HG03025 (cell line): ENCODE measurements around the gene STX5.
"Not testable (repeated sequence)": the region's sequence is repeated elsewhere in the genome, so short reads cannot be mapped to it uniquely, and the experiment has no call there.

Source experiments
- ATAC-seq: cut with Tn5 transposase; IDR thresholded peaks from one replicate; pipeline ENCODE4 v1.9.1; 2021; ENCODE audit warnings: mild to moderate bottlenecking, moderate library complexity; ENCODE audit not compliant: unreplicated experiment, low FRiP score

Gene STX5

DNA sequence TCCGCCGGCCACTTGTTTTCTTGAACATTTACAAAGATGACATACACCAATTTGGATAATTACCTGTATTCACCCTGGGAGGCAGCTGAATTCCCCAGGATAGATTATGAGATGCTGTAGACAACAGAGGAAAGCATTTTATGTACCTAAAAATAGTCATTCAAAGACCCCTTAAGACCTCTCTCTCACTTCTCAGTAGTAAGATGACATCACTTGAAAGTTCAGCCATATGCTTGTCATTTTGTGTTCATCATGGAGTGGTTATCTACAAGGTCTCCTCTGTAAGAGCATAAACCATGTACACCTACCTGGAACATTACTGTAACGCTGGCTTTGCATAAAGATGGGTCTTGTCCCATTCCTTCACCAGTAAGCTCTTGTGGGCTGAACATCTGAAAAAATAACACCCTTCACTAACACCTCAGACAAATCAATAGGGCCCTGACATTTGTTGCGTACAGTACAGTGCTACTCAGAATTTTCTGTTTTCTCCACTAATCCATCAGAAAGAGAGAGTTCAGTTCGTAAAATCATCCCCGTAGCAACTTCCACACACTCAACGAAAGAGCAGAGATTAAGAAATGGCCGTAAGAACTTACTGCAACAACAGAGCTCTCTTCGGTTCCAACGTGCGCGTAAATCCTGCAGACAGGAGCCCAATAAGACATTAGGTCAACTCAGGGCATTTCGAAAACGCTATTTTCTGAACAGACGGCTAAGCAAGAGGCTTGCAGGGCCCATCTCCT lies 23.1 kb upstream of the STX5 start:
- ATAC-seq, result no peak

DNA sequence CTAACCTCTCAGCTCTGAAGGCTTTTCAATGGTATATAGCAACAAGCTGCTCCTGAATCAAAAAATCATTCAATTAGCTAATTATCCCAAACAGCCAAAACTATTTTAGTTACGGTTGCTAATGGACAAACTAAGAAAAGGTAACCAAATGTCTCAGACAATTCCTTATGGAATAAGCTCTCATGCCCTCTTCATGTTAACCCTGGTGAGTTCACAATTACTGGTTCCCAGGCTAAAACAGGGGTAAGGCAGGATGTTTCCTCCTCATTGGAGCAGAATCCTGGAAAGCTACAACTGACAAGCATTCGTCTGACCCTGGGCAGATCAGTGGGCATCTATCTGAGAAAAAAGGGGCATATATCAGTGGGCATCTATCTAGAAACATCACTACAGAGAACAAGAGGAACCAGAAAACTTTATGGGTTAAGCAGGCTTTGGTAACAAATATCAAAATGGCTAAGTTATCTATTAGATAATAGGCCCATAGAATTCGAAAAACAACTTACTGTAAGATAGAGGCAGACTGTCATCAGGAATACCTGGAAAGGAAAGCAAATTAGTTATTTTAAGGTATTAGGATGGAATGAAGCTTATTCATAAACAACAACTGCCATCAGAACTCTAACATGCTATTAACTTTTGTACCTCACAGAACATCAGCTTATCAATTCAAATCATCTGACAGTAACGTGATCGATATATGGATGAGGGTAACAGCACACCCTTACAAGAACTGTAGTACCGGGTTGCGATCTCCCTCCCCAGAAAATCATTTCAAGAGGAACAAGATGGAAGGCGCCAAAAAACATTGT lies 22.4 kb upstream of the STX5 start:
- ATAC-seq, result no peak

DNA sequence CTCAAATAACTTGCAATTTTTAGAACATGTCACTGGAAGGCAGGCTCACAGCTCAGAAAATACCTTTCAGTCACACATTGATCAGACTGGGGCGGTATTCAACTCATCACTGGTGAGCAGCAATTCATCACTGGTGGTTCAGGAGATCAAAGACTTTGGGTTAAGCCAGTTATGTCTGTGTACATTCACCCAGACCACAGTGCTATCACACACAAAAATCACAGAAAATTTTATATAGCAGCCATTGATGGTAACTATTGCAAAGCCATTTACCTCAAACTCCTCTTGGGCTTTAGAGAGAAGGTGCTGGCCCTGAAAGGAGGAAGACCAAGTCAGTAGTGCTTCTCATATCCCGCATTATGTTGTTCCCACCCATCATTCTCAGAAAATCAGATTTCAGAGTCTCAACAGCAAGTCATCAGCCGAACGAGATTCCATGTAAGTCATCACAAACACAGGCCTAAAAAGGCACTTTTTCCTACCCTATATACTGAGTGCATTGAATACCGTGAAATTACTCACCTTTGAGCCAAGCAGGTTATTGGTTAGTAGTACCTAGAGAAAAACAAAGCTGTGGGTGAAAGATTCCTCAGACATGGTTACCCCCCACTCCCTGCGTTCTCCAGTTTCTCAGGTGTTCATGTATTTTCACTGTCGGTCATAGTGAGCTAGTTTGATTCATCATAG lies 21.6 kb upstream of the STX5 start:
- ATAC-seq, result no peak

DNA sequence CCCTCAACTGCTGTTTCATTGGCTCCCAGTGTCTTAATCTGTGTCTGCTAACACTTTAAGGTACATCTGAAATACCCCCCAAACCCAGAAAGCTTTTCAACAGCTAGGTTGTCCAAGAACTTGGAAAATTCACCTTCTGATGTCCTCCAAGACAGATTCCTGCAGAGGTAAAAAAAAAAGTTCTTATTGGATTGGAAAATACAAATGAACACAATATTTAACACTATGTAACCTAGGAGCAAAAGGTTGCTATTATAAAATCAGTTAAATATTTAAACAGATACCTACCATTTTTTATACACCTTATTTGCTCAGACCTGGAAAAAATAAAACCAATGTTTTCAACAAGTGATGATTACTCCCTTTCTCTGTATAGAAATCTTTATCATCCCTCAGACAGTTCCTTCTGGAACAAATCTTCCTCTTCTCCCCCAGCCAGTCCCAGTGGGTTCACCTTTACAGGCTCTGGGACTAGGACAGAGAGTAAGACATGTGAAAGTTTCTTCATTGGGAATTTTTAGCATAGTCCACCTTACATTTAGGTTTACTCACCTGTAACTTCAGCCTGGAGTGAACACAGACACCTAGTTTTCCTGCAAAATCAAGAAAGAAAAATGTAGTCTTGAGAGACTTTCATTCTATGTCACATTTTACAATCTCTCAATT lies 20.8 kb upstream of the STX5 start:
- no peak for ATAC-seq

DNA sequence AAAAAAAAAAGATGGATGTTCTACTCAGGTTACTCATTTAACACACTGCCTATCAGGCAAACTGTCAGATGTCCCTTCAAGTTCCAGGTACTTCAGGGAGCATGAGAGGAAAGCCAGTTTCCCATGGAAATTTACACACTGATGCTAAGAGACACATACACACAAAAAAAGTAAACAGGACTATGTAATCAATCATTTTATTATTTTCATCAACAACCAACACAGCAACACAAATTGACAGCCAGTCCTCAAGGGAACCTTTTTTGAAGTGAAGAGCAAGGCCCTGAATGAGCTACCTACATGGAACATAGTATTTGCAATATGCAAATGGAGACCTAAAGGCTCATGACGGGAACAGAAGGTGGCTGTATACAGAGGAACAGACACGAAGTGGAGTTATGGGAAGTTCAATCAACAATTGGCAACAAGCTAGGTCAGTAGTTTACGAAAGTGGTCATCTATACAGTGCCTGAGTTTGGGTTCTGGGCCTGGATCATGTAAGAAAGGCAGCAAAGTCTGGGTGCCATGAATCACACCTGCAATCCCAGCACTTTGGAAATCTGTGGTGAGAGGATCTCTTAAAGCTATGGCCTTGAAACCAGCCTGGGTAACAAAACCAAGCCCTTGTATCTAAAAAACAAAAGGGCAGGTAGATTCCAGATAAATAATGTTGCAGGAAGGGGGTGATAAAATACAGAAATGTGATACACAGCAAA lies 20.1 kb upstream of the STX5 start:
- no peak for ATAC-seq

DNA sequence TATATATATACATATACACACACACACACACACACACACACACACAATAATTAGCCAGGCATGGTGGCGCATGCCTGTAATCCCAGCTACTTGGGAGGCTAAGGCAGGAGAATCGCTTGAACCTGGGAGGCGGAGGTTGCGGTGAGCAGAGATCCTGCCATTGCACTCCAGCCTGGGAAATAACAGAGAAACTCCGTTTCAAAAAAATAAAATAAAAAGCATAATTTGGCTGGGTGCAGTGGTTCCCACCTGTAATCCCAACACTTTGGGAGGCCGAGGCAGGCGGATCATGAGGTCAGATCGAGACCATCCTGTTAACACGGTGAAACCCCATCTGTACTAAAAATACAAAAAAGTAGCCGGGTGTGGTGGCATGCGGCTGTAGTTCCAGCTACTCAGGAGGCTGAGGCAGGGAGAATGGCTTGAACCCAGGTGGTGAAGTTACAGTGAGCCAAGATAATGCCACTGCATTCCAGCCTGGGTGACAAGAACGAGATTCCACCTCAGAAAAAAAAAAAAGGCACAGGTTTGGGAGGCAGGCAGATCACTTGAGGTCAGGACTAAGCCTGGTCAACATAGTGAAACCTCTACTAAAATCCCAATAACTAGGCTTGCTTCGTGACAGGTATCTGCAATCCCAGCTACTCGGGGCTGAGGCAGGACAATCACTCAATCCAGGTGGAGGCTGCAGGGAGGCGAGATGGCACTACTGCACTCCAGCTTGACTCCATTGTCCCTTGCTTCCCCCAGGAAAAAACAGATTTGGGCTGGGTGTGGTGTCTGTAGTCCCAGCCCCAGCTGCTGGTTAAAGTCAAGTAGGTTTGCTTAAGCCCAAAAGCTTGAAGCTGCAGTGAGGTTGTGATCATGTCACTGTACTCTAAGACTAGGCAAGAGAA lies 19.3 kb upstream of the STX5 start:
- no peak for ATAC-seq

DNA sequence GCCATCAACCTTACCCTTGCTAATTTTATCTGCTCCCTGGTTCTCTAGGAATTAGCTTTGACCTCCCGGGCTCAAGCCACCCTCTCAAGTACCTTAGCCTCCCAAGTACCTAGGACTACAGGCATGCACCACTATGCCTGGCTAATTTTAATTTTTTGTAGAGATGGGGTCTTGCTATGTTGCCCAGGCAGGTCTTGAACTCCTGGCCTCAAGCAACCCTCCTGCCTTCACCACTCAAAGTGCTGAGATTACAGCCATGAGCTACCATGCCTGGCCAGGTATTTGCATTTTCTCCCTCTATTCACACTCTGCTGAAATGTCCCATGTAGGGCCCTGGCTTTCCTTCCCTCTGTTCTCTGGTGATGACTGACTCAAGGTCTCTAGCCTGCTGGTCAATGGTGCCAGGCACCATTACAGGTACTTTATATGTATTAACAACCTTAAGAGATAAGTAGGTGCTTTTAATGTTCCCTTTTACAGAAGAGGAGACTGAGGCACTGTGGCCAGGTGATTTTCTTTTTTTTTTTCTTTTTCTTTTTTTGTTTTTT lies 16.0 kb upstream of the STX5 start:
- no peak for ATAC-seq

DNA sequence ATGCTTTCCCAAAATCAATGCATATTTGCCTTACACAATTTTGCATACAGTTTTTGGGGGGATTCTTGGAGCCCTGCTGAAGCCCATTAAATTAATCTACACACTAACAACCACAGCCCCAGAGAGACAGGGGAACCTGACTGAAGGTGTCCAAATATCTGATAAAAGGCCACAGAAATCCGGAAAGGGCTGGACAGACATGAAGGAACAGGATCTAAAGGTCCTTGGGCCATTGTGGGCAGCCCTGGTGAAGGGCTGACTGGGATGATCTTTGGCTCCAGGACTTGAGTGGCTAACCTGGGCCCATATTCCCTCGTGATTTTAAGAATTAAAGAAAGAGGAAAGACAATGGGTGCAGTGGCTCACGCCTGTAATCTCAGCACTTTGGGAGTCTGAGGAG lies 14.3 kb upstream of the STX5 start:
- no peak for ATAC-seq

DNA sequence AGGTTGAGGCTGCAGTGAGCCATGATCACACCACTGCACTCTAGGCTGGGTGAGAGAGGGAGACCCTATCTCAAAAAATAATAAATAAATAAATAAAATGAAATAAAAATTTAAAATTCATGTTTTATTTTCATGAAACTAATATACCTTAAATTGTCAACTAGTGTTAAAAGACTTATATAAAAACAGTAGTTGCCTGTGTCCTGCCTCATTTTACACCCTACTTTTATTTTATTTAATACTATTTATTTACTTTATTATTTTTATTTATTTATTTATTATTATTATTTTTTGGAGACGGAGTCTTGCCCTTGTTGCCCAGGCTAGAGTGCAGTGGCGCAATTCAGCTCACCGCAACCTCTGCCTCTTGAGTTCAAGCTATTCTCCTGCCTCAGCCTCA lies 12.3 kb upstream of the STX5 start:
- no peak for ATAC-seq

DNA sequence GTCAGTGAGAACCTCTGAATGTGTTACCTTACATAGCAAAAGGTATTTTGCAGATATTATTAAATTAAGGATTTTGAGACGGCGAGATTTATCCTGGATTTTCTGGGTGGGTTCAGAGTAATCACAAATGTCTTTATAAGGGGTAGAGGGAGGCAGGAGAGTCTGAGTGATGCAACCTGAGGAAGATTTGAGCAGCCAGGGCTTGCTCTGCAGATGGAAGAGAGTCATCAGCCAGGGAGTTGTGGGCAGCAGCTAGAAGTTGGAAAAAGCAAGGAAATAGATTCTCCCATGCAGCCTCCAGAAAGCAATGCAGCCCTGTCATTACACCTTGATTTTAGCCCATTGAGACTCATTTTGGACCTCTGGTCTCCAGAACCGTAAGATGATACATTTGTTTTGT lies 11.6 kb upstream of the STX5 start:
- ATAC-seq, result no peak

DNA sequence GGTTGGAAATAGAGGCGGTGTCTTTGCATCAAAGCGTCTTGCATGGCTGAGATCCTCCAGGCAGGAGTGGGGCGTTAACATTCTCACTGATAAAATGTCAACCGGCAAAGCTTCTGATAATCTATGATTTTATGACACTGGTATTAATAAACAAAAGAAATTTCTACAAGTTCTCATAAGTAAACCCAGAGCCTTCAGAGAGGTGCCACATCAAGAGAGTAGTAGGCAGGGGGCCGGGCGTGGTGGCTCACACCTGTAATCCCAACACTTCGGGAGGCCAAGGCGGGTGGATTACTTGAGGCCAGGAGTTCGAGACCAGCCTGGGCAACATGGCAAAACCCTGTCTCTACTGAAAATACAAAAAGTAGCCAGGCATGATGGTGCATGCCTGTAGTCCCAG lies 11.0 kb upstream of the STX5 start:
- not testable (repeated sequence) for ATAC-seq

DNA sequence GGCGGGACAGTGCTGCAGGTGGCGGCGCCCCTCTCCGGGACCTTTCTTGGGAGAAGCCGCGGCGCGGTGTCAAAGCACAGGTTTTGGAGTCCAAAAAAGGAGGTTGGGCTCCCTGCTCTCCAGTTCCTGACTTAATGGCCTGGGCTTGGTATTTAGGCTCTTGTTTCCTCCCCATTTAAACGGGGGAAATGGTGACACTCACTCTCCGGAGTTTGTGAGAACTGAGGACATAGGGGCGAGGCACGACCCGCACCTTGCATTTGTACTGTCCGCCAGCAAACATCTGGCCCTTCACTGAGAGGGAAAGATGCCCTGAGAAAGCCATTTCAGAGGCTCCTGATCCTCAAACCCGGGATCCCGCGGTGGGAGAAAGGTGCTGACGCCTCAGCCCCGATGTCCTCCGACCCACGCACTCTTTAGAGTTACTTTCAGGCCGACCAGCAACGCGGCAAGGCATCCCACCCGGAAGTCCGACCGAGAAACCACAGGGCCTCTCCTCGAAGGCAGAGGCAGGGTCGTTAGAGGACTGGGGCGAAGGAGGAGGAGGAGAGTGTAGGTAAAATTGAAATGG lies 10.4 kb upstream of the STX5 start:
- no peak for ATAC-seq

DNA sequence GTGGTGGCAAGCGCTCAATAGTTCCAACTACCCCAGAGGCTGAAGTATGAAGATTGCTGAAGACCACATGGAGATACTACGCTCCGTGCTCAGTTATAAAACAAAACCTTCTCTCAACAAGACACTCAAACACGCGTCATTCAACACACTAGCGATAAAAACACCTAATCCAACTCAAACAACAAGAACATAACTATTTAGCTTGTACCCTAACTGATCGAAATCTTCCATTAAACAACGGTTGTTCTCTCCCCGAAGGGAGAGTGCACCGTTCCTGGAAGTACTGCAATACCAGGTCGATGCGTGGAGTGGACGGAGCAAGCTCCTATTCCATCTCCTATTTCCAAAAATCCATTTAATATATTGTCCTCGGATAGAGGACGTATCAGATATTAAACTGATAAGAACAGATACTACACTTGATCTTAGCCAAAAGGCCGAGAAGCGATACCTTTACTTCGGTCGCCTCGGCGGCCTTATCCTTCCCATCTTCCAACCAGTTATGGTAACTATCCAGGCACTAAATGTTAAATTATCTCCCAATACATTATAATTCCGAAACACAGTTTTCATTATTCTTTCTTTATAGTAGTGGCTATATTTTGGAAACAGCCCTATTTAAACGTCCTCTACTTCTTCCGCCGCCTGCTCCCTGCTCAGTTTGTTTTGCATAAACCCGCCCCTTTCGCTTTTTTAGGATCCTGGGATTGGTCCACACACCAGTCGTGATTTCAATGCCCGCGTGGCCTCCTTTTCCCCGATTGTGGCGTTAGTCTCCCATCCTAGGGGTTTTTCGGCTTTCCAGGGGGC lies 9.7 kb upstream of the STX5 start:
- ATAC-seq, result peak; percentile 37

DNA sequence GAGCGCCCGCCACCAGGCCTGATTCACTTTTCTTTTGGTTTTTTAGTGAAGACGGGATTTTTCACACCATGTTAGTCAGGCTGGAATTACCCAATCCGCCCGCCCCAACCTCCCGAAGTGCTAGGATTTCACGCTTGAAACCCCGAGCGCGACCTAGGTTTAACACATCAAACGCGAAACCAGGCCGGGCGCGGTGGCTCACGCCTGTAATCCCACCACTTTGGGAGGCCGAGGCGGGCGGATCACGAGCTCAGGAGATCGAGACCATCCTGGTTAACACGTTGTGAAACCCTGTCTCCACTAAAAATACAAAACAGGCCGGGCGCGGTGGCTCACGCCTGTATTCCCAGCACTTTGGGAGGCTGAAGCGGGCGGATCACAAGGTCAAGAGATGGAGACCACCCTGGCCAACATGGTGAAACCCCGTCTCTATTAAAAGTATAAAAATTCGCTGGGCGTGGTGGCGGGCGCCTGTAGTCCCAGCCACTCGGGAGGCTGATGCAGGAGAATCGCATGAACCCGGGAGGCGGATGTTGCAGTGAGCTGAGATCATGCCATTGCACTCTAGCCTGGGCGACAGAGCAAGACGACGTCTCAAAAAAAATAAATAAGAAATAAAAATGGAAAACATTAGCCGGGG lies 9.0 kb upstream of the STX5 start:
- peak; percentile 12 for ATAC-seq

DNA sequence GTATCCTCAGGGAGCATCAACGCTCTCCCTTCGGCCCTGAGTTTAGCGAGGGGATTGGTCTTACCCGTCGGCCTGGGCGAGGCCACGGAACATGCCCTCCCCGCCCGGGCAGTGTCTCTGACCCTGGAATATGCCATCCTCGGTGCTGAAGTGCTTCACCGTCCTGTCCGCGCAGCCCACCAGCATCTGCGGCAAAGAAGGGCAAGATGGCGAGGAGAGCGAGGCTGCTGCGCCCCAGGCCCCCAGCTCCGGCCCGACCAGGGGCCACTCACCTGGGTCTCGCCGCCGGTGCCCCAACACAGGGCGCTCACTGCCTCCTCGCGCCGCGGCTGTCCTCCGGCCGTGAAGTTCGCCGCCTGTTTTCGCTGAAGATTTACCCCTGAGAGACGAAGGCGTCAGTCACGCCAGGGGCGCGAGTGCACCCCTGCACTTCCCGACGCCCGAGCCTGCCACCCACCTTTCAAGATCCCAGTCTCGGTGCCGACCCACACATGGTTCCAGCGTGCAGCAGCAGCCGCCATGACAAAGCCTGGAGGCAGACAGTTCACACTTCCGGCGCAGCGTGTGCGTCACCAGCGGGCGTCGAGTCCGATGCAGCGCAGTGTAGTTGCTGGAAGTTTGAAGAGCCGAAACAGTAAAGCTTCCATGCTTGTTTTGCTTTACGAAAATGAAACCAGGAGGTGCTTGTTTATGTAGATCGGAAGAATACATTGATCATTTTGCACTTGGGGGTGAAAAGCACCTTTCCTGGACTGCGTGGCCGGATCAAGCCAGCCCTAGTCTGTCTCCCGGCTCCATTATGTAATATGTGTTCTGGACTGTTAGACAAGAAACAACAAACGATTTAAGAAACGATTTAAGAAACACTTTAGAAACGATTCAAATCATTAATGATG lies 7.4 kb upstream of the STX5 start, which contains the start of gene WDR74:
WDR74 (minus strand) TSS at position 541 of the 896 bp plus-strand sequence; CDS start at position 521, 20 bp downstream.
- peak; percentile 35 for ATAC-seq

DNA sequence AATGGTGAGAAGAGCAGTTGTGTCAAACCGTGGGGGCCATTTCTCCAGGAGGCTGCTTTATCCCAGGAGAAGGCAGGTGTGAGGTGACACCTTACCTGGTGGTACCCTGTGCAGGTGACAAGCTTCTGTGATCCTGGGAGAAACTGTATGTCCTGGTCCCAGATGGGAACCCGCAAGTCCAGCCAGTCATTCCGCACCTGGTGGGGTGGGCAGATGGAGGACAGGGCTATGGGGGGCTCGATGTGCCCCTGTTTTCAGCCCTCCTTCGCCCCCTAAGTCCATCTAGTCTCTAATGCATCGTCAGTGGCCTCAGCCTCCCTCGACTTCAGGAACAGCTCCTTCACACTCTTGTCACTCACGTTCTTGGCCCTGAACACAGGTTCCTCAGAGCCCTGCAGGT lies 3.5 kb upstream of the STX5 start:
- no peak for ATAC-seq
